K562 (cell line): ENCODE measurements around the gene UGT1A9.

Source experiments
- CTCF ChIP-seq, 3 experiments: IDR thresholded peaks in 2 of 3; conservative IDR thresholded peaks in 1 of 3; 2 replicates each; pipeline ENCODE4 v1.5.1; 2011 to 2012; ENCODE audit warnings: low read length in 3 of 3, mild to moderate bottlenecking in 3 of 3, control low read depth in 2 of 3, improper control_type of control experiment in 1 of 3, inconsistent platforms in 1 of 3, low read depth in 1 of 3, mixed read lengths in 1 of 3, moderate library complexity in 1 of 3; ENCODE audit not compliant: insufficient read depth in 2 of 3
- EP300 ChIP-seq: IDR thresholded peaks from 2 replicates; pipeline ENCODE4 v1.6.1; 2012; ENCODE audit warnings: low read length, improper control_type of control experiment
- MAX ChIP-seq: sonication (generic); formaldehyde crosslinking; IDR thresholded peaks from 2 replicates; pipeline ENCODE4 v1.9.0; 2022; ENCODE audit warnings: mild to moderate bottlenecking, missing genetic modification reagents
- NR2C2 ChIP-seq, 2 experiments: fragments of 200-800 bp in 1 of 2; sonication (Bioruptor generic) in 1 of 2; sonication (generic) in 1 of 2; formaldehyde crosslinking in 1 of 2; IDR thresholded peaks; 2 replicates each; pipeline versions ENCODE4 v1.6.1 to v1.8.0; 2016 to 2022; ENCODE audit warnings: mild to moderate bottlenecking in 1 of 2, missing compliant biosample characterization in 1 of 2, missing genetic modification characterization in 1 of 2, missing genetic modification reagents in 1 of 2

- TF ChIP-seq CTCF (IDR thresholded peaks at IDR 0.05 in 2 of 3, conservative IDR thresholded peaks at IDR 0.05 in 1 of 3; ENCODE audit: insufficient read depth in 2 of 3, low read depth in 1 of 3, low read length in 3 of 3) (no peak), EP300 (no peak), NR2C2 (CRISPR knock-in tag; IDR thresholded peaks at IDR 0.05) (no peak), NR2C2 (tag; IDR thresholded peaks at IDR 0.05) (no peak), MAX (no peak)
Observed at GRCh38 chr2:233639860-233640259, 31.8 kb upstream of the UGT1A9 start.
